DMS153 (cell line): Measurements from ENCODE around the gene HECTD4.

Experiments
- DNase-seq: peaks from one replicate; lab custom pipeline; 2025; lab: John Stamatoyannopoulos, UW

HECTD4 gene

DNA sequence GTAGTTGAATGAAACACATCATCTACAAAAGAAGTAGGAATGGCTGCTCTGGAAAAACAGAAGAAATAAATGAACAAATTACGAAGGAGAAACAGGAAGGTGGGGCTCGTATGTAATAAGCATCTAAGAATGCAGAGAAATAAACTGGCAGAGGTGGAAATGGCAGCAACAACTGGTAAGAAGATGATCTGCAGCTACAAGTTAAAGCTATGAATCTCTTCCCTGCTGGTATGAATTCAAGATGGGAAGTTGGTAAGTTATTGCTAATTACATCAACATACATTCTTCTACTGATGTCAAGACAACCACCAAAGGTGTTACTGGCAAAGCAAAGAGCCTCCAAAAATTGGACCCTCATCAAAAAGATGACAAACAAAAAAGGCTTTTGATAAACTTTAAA, 59.8 kb downstream of the HECTD4 start:
- no peak for DNase-seq

DNA sequence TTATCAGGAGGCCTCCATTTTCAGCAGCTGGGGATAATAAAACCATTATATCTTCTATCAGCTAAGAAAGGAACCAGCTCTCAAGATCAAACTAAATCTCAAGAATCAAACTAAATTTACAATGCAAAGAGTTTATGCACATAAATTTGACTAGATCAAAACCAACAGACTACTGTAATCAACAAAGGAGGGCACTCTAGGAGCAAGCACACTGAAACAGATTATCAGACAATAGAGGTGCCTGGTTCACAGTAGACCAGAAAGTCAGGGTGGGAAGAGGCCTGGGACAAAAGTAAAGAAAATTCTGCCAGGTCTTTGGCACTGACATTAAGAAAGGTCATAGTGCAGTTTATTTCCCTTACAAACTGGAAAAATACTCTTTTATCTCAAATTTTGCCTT, 61.0 kb downstream of the HECTD4 start:
- DNase-seq, result no peak

DNA sequence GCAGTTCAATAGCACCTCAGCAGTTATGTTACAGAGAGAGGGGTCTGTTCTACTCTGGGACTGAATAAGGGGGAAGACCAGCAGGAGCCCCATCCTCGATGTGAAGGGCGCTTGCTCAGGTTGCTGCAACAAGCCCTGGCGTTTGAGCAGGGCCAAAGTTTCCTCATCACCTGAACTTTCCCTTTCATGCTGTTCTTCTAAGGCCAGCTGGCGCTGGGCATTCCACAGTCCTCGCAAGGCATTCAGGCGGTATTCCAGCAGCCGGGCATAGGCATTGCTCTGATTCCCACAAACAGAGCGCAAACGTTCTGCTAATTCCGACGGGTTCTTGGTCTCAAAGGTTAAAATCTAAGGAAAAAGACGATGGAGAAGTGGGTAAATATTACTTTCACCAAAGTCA, 62.8 kb downstream of the HECTD4 start:
- DNase-seq, result no peak

DNA sequence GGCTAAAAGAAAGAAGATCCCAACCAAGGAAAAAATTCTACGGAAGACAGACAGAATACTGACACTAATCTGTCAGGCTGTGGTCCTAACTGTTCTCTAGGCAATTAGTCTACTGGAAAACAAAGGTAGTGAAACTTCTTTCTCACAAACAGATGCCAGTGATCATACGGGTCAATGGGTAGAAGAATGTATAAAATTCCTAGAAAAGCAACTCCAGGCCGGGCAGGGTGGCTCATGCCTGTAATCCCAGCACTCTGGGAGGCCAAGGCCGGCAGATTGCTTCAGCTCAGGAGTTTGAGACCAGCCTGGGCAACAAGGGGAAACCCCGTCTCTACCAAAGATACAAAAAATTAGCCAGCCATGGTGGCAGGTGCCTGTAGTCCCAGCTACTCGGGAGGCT, 64.8 kb downstream of the HECTD4 start:
- DNase-seq, result no peak

DNA sequence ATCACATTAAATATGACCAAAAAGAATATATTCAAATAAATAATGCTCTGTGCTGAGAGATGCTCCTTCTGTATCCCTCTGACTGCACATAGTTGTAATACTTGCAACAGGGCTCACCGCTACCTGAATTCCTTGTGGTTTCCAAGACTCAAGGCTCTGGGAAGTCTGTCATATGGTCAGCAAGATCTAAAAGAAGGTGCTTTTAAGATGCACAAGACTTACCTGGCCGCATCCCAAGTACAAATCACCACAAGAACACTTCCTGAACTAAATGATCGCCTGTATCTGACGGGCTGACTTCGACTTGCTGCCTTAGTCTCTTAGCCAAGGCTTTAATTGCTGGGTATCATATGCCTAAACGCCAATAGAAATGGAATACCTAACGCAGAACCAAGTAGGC, 67.2 kb downstream of the HECTD4 start:
- DNase-seq, result no peak

DNA sequence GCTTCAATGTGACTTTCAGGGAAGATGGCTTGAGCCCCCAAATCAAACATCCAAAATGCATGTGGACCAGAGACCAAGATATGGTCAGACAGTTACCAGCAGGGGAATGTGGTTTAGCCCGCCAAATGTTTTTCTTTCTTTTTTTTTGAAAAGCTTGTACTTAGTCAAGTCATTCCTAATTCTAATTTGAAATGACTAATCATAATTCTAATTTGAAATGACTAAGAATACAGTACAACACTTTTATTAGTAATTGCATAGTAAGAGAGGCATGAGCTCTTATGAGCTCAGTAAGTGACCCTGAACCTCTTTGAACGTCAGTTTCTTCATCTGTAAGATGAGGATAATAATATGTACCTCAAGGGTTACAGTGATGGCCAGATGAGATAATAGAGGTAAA, 72.4 kb downstream of the HECTD4 start:
- no peak for DNase-seq

DNA sequence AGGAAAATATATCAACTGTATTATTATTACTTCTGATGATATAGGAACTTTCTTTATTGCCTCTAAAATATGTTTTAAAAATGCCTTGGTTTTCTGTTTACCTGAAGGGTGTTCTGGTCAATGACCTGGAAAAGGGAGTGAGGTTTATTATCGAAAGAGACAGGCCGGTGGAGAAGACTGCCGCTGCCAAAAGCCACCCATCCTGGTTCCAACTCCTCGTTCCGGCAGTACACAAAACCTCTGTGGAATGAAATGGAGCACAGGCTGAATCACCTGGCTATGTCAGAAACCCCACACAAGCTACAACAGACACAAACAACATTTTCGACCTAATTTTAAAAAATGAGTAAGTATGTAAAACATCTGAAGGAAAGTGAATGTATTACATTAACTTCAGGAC, 73.6 kb downstream of the HECTD4 start:
- no peak for DNase-seq

DNA sequence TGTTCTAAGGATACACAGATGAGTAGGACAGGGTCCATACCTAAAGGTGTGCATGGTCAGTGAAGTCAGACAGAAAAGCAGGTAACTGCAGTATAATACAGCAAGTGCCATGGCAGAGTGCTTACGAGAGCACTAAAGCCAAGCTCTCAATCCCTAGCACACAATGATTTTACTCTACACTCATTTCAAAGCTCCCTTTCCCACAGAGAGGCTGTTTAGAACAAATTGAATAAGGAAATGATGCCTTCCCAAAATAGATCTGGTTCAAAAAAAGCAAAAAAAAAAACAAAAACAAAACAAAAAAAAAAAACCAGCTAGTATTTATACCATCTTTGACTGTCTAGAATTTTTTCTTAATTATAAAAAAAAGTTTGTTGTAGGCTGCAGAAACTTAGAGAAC, 74.1 kb downstream of the HECTD4 start:
- no peak for DNase-seq

DNA sequence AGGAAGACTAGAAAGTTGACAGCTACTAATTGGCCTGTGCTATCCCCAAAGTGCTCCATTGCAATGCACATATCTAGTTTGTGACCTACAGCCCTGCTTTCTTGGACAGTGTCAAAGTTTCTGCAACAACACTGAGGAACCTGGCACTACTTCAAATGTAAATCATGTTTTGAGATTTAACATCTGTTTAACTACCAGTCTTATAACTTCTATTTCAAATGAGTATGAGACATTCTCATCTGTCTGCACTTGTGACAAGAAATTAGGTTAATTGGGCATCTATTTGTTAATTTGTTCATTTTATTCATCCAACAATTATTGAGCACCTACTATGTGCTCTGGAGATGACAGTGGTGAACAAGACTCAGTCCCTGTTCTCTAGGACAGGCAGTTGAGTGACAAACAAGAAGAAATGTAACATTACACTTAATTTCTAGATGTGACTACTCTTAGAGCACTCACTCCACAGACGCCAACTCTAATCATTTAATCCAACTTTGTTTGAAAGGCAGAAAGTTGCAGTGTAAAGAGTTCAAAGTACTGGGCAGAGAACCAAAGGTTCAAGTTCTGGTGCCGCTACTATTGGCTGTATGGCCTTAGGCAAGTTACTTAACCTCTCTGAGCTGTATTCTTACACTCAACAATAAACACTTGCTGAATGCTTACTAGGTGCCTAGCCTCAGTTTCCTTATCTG, 74.8 kb downstream of the HECTD4 start:
- DNase-seq, result no peak

DNA sequence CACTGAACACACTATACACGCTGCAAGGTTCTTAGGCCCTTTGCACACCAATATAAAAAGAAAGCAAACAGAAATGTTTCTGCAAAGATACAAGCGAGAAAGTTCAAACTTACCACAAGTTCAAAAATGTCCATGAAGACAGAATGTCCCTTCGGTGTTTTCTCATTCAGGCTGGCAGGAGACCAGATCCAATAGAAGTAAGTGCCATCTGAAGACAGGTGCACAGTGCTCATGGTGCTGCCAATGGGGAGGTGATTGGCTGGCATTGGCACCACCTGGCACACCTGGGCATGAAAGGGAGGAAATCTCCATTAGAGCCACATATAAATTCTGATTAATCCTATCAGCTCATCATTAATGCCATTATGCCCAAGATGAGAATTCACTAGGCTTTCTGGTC, 76.3 kb downstream of the HECTD4 start:
- DNase-seq, result no peak

DNA sequence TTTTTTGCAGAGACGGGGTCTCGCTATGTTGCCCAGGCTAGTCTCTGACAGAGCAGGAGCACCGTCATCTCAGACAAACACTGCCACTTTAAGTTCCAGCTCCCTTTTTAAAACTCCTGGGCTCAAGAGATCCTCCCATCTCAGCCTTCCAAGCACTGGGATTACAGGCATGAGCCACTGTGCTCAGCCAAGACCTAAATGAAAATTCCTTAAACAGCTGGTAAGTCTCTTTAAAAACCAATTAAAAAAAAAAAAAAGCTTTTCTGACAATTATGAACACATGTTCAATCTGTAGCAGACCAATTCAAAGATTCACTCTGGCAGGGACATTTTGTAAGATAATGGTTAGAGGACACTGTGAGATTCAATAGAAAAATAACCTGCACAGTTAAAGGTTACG, 77.8 kb downstream of the HECTD4 start:
- DNase-seq, result no peak

DNA sequence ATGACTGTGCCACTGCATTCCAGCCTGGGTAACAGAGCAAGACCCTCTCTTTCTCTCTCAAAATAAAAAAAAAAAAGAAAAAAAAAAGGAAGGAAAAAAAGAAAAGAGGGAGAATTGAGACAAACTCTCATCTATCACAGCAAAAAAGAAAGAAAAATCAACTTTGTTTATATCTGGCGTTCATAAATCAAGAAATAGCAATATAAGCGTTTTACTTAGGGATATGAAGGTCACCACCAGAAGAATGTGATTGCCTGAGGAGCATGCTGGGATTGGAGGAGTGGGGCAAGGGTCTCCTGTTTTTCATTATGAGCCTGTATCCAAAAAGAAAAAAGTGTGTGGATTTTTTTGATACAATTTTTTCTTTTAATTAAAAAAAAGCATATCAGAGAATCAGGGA, 78.4 kb downstream of the HECTD4 start:
- DNase-seq, result no peak

DNA sequence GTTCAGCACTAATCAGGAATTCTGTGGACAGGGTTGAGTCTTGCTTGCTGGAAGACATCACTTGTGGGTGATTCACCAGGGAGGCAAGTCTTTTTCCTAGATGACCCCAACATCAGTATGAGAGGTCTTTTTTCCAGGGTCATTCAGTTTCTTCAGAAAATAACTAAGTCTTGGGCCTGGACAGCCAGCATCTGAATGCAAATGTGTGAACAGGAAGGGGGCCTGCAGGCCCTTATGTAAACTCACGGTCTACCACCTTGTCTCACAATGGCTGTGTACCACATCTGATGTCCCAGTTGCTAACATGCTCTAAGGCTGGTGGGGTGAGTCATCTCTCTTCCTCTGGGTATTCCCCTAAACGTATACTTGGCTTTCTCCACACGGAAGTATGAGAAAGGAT, 79.2 kb downstream of the HECTD4 start:
- no peak for DNase-seq

DNA sequence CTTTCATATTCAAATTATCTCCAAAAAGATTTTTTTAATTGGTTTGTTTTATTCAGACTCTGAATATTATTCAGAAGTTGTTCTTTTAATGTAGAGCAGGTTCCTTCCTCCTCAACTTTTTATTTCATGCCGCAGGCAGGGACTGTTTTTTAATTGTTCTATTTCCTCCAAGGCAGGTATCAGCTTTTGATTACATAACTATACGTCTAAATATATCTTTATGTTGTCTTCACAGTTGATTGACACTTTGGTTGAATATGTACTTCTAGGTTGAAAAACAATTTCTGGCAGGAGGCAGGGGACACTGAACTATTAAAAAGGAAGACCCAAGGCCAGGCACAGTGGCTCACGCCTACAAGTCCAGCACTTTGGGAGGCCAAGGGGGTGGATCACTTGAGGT, 82.5 kb downstream of the HECTD4 start:
- DNase-seq, result no peak

DNA sequence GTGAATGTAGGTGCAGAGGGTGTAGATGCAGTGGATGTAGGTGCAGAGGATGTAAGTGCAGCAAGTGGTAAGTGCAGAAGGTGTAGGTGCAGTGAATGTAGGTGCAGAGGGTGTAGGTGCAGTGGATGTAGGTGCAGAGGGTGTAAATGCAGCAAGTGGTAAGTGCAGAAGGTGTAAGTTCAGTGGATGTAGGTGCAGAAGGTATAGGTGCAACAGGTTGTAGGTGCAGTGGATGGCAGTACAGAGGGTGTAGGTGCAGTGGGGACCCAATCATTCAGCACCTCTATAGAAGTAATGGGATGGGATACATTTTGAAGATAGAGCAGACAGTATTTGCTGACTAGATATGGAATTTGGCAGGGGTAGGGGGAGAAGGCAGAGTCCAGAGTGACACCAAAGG, 85.0 kb downstream of the HECTD4 start:
- no peak for DNase-seq

DNA sequence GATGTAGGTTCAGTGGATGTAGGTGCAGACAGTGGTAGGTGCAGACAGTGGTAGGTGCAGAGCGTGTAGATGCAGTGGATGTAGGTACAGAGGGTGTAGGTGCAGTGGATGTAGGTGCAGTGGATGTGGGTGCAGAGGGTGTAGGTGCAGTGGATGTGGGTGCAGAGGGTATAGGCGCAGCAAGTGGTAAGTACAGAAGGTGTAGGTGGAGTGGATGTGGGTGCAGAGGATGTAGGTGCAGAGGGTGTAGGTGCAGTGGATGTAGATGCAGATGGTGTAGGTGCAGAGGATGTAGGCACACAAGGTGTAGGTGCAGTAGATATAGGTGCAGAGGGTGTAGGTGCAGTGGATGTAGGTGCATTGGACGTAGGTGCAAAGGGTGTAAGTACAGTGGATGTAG, 86.0 kb downstream of the HECTD4 start:
- no peak for DNase-seq

DNA sequence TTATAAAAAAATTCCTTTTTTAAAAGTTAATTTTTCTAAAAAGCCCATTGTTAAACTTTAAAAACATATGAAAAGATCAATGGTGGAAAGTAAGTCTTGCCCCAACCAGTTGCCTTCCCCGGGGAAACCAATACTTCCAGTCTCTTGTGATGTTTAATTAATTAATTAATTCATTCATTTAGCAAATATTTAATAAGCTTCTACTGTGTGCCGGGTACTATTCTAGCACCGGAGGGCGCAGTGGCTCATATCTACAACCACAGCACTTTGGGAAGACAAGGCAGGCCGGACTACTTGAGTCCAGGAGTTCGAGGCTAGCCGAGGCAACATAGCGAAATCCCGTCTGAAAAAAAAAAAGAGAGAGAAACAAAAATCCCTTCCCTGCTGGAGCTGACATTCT, 87.4 kb downstream of the HECTD4 start:
- no peak for DNase-seq

DNA sequence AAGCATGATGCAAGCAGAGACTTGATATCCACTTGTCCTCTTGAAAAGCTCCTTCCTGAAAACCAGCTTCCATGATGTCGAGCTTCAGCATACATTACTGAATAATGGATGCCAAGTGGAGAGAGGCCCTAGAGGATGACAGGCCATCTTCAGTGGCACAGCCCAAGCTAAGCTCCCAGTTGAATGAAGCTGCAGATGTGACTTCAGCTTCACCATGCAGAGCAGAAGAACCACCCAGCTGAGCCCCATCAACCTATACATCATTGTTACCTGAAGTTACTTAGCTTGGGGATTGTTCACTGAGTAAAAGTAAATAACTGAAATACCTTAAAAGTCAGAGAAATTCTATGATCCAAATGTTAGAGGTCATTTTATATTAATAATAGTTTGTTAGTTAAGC, 93.6 kb downstream of the HECTD4 start:
- no peak for DNase-seq

DNA sequence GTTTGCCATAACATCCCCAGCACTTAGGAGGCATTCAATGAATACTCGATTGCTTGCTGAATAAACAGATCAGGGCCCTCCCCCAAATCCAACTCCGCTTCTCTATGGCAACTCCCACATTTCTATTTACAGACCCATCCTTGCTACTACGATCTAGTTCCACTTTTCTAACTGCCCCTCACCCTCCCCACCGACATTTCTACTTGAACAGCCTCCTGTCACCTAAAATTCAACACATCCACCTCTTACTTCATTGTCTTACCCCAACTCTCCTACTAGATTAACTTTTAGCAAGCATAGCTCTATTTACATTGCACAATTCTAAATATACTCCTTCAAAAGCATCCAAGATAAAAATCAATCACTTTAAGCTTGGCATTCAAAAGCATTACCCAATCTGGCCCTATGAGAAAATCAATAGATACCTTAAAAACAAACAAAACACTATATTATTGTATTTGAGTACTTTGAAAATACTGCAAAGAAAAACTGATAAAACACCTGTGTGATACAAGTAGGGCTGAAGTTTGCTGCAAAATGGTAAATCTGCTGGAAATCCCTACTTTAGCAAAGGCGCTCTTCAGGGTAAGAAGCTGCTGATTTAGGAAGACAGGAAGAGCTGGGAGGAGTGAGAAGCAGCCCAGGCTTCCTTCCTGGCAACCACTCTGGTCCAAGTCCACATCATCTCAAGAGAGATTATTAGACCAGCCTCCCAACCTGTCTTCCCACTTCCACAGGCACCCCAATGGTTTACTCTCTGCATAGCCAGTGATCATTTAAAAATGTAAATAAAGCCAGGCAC, 96.4 kb downstream of the HECTD4 start:
- DNase-seq, result peak; percentile 56

DNA sequence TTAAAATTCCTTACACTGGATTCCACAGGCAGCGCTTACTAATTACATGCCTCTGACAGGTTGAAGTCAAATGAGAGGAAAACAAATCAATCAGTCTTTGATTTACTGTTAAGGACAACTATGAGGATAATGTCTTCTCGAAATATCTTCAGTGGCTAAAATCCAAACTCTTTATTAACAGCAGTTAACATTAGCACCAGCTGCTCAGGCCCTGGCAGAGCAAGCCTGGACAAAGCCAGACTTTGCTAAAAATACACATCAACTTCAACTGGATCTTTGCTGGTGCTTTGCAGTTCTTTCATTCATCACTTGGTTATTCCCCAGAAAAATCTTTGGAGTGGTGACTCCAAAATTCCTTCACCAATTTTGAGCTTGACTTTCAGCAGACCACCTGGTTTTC, 98.7 kb downstream of the HECTD4 start:
- no peak for DNase-seq

DNA sequence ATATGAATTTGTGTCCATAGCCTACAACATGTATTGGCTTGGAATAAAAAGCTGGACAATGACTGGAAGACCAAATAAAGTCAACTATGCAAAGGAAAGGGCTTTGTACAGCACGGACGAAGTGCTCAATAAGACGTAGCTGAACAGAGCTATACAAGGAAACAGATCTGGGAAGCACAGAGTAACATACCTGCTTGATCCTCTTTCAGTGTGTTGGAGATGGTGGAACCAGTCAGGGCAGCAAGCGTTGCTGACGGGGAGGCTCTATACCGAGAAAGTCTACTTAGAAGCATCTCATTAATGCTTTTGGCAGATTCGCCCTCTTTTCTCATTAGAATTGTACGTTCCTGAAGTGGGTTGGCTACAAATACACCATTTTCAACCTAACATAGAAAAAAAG, 99.3 kb downstream of the HECTD4 start:
- no peak for DNase-seq

DNA sequence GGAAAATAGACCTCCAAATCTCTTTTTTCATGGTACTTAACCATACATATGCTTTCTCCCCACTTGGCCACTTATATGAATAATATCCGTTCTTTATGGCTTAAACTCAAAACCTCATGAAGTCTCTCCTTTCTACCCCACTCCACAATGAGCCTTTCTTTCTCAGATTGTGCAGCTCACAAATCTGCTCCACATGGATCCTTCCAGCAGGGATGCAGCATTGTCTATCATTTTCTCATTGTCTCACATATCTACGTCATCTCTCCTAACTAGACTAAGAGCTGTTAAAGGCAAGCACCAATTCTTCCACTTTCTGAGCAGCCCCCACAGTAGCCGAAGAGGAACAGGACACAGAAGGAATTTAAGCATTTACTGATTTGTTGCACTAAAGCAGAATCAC, 106.4 kb downstream of the HECTD4 start:
- DNase-seq, result no peak

DNA sequence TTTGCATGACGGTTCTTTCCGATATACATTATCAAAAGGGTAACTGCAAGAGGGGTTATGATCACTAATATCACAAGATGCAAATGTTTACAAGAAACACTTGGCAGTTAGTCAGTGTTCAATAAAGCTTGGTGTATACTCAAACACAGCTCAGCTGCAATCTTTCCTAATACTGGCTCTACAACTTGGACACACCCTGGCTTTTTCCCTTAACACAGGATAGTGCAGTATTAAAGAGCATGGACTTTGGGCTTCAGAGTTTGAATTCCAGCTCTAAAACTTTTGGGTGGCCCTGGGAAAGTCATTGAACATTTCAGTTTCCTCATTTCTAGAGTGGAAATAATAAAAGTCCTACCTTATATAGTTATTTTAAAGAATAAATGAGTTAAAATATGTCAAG, 107.0 kb downstream of the HECTD4 start:
- DNase-seq, result no peak

DNA sequence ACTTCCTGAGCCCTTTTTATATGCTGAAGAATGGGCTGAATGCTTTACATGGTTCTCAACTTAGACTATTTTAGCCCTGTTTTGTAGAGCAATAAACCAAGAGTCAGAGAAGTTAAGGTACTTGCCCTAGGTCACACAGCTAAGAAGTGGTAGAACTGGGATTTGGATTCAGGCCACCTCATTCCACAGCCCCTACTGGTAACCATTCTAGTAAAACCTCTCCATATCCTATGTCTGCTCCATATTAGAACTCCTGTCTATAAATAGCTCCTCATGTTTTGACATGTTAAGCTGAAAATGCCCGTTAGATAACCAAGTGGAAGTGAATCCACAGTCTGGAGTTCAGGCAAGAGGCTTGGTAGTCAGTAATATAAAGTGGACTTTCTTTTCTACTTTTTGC, 111.6 kb downstream of the HECTD4 start:
- DNase-seq, result no peak
